RWPE1 (cell line): ENCODE measurements around the gene MUC2.

ENCODE experiments used
- CTCF ChIA-PET: fragments of 350-600 bp; sonication (Branson Sonifier 250); formaldehyde crosslinking; extraction: SDS; loops from one replicate; lab custom pipeline; 2021; lab: Yijun Ruan, JAX
- POLR2A ChIA-PET: fragments of 400-600 bp; formaldehyde crosslinking; extraction: SDS; loops from one replicate; lab custom pipeline; 2020; ENCODE audit warnings: antibody characterized with exemption; ENCODE audit not compliant: low non-redundant PET; lab: Yijun Ruan, JAX
- DNase-seq: peaks from one replicate; pipeline ENCODE4 v3.0.0; 2012; ENCODE audit warnings: low spot score
- H3K27ac ChIP-seq: fragments of 450-650 bp; 2 replicates; pipeline ENCODE4 v1.5.1; 2017
- CTCF ChIP-seq: fragments of 450-650 bp; conservative IDR thresholded peaks from 2 replicates; pipeline ENCODE4 v1.5.1; 2017; ENCODE audit warnings: low read depth, mild to moderate bottlenecking

MUC2 gene

GRCh38 chr11:1074244-1075221, at the start of gene MUC2:
Gene MUC2, plus strand, starts transcription at chr11:1074874.
- ChIA-PET CTCF (no interaction called here), POLR2A (no interaction called here)
- TF ChIP-seq CTCF = no peak

GRCh38 chr11:1025410-1026162, 49.1 kb upstream of the MUC2 start:
- ChIA-PET POLR2A (no interaction called here), CTCF (no interaction called here)
- no peak overlapping the region for H3K27ac ChIP-seq
- DNase-seq = no peak
- no peak for TF ChIP-seq CTCF

More at GRCh38 chr11:1074244-1075221, at the start of gene MUC2:
- peak within 1 kb of the TSS; percentile 69 for H3K27ac ChIP-seq
- DNase-seq = no peak

GRCh38 chr11:1026163-1026450, 48.6 kb upstream of the MUC2 start:
- TF ChIP-seq CTCF = no peak
- ChIA-PET POLR2A (no interaction called here), CTCF (no interaction called here)
- H3K27ac ChIP-seq = no peak overlapping the region
- DNase-seq = no peak

- CTCF ChIA-PET = interaction anchor here (0.6 kb wide), 1 partner anchor 100 kb away, joined by 4 read pairs; no protein-coding TSS in a partner anchor
- POLR2A ChIA-PET = no interaction called here
- H3K27ac ChIP-seq = no peak overlapping the region
- DNase-seq = no peak
- TF ChIP-seq CTCF = no peak
Measured at GRCh38 chr11:1026641-1027482, 47.8 kb upstream of the MUC2 start.

GRCh38 chr11:1027483-1028290, 47.0 kb upstream of the MUC2 start:
- no peak for DNase-seq
- H3K27ac ChIP-seq = no peak overlapping the region
- ChIA-PET POLR2A (no interaction called here), CTCF (interaction anchor here (0.6 kb wide), 2 partner anchors 16 to 101 kb away, joined by 3 to 4 read pairs; no protein-coding TSS in a partner anchor)
- no peak for TF ChIP-seq CTCF
